GM12892 (cell line): ENCODE results near the gene GNAI2.

Experiments used
- POLR2A ChIP-seq: IDR thresholded peaks from 2 replicates; pipeline ENCODE4 v1.6.1; 2011; ENCODE audit warnings: low read depth, low read length, control low read depth
- POLR2AphosphoS5 ChIP-seq: IDR thresholded peaks from 2 replicates; pipeline ENCODE4 v1.6.1; 2011; ENCODE audit warnings: low read depth, low read length, control low read depth
- TAF1 ChIP-seq: IDR thresholded peaks from 2 replicates; pipeline ENCODE4 v1.6.1; 2011; ENCODE audit warnings: low read depth, mild to moderate bottlenecking, control low read depth, low read length, borderline replicate concordance

GRCh38 chr3:50242851-50243542, 7.0 kb downstream of the GNAI2 start:
- TF ChIP-seq POLR2A (no peak), POLR2AphosphoS5 (no peak; the same call in 1 of the 2 replicates), TAF1 (no peak)
